ENCODE measurements around the gene AFF2.
"Not testable (repeated sequence)": the region's sequence is repeated elsewhere in the genome, so short reads cannot be mapped to it uniquely, and the experiment has no call there.

Gene AFF2

DNA sequence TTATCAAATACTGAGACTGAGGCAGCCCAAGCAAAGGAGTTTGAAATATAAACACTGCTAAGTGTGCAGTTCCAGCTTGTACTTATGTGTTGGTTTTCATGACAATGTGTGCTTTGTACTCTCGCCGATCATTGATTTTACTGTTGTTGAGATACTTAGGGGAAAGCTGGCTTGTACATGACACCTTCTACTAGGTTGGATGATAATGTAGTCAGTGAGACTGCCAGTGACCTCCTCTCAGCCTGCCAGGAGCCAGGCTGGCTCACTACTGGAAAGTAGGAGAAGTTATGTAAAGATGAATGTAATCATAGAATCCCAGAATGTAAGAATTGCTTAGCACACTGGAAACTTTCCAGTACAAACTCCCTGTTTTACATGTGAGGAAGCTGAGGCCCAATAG lies 132.0 kb downstream of the AFF2 start:
- no peak for DNase-seq (ENCODE audit: extremely low read depth in 1 of 2, low read depth in 1 of 2)

DNA sequence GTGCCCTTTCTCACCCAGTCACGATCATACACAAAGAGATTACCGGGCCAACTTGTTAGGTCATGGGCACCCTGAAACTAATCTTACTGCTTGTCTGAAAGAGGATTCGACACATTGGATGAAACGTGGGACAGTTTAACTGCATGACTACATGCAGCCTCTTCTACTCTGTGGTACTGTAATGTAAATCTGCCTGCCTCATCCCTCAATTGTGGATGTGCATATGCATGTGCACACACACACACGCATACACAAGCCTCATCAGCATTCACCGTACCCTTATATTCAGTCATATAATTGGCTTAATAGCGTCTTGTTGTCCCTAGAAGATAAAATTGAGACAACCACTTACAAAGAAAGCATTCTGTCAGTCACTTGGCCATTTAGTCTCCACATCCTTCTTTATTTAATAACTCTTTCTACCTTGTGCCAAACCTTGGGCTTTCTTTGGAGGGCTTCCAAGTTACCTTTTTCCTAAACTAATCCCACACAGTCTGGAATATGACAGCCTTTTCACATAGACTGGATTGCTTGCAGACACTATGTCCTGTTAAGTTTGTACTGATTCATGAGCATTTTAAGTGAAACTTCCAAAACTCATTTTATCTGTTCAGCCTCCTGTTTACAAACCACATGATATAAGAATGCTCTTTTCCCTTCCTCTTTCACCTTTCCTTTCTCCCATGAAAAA lies 132.9 kb downstream of the AFF2 start:
- no peak for DNase-seq (ENCODE audit: extremely low read depth in 1 of 2, low read depth in 1 of 2)

DNA sequence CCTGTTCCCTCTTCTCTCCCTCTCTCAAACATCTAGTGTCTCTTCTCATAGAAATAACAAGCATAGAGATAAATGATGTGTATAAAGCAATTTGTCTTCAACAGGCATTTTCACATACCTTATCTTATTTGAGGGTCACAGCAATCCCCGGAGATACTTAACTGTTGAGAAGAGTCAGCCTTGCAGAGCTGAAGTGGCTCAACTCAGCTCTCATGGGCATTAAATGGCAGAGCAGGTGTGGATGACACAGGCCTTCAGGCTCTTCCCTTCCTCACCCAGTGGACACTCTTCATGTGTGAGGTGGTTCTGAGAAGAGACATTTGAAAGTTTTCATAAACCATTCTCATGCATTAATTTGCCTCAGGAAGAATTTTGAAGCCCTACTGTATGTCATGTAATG lies 134.2 kb downstream of the AFF2 start:
- DNase-seq (ENCODE audit: extremely low read depth in 1 of 2, low read depth in 1 of 2) = no peak

GRCh38 chrX:148643460-148643859 lies 143.0 kb downstream of the AFF2 start:
- no peak for DNase-seq (ENCODE audit: extremely low read depth in 1 of 2, low read depth in 1 of 2)

GRCh38 chrX:148647651-148648050 lies 147.2 kb downstream of the AFF2 start:
- DNase-seq (ENCODE audit: extremely low read depth in 1 of 2, low read depth in 1 of 2) = no peak

DNA sequence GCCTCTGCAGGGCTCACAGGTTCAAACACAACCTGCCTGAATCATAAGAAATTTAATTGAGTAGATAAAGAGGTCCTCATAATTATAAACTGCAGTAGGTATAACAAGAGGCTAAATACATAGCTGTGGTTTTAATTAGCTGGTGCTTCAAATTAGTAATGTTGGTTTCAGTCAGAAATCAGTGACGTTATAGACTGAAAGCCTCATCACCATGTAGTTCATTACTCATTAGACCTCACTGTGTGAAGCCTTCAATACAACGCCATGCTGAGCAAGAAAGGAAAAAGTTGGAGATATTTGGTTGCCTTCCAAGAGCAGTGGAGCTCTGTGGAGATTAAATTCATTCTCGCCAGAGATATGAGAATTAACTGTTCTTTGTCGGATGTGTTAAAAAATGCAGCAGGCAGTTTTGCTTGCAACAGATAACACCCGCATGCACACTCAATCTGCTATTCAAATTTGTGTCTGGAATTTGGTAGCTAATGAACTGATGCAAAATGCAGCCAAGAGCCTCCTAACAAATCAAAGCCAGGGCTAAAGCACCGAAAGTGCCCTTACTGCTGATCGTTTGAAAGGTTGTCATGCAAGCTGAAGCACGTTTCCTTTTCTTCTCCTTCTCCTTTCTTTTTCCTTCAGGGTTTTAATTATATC lies 148.9 kb downstream of the AFF2 start:
- no peak for DNase-seq (ENCODE audit: extremely low read depth in 1 of 2, low read depth in 1 of 2)

GRCh38 chrX:148658115-148658730 lies 157.8 kb downstream of the AFF2 start:
- DNase-seq (ENCODE audit: extremely low read depth in 1 of 2, low read depth in 1 of 2) = no peak

DNA sequence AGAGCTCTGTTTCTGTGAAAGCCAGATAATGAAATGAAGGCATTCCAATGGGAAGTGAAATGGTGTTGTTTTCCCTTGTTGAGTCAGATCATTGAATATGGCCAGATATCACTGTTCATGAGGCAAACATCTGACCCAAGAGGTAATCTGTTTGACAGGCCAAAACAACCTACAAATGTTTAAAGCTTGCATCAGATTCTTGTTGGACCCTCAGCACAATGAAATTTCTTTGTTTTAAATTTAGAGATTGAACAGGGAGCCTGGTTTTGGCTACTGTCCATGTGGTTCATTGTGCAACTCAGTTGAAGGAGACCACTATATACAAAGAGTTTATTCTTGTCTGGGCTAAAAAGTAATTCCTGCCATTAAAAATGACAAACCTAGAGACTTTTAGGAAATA lies 159.1 kb downstream of the AFF2 start:
- no peak for DNase-seq (ENCODE audit: extremely low read depth in 1 of 2, low read depth in 1 of 2)

DNA sequence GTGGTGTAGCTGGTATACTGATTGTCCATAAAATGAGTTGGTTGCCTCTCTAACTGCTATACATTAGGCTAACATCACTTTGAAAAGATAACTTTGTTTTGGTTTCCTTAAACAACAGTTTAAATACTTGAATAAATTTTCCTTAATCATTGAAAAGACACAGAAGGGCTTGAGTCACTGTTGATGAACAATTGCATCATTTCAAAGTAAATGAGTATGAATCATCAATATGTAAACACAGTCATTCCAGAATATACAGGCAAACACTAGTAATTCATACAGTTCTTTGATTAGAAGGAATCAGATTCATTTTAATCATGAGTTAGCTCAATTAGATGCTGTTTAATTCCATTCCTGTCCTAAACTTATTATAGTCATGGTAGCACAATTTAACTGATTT lies 160.6 kb downstream of the AFF2 start:
- no peak for DNase-seq (ENCODE audit: extremely low read depth in 1 of 2, low read depth in 1 of 2)

- no peak for DNase-seq (ENCODE audit: extremely low read depth in 1 of 2, low read depth in 1 of 2)
Measured at GRCh38 chrX:148662014-148662413, 161.6 kb downstream of the AFF2 start.

- no peak for DNase-seq (ENCODE audit: extremely low read depth in 1 of 2, low read depth in 1 of 2)
Measured at GRCh38 chrX:148664171-148664570, 163.8 kb downstream of the AFF2 start.

DNA sequence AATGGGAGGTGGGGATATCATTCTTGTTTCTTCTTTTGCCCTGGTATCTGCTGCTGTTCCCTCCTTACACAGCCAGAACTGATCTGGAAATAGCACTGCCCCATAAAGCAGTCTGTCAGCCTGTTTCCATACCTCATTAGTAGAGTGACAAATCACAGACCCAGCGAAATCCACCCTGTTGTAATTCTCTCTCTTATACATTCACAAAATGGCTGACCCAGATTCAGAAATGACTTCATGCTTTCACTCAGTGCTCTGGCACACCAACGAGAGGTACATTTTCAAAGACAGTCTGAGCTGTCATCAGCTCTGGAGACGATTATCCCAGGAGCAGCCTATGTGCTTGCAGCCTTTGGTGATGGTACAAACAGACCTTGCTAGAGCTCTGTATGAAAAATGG lies 164.6 kb downstream of the AFF2 start:
- DNase-seq (ENCODE audit: extremely low read depth in 1 of 2, low read depth in 1 of 2) = no peak

DNA sequence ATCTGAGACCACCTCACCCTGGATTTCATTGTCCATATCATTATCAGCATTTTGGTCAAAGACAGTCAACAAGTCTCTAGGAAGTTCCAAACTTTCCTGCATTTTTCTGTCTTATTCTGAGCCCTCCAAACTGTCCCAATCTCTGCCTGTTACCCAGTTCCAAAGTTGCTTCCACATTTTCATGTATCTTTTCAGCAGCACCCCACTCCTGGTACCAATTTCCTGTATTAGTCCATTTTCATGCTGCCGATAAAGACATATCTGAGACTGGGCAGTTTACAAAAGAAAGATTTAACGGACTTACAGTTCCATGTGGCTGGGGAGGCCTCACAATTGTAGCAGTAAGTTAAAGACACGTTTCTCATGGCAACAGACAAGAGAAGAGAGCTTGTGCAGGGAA lies 168.8 kb downstream of the AFF2 start:
- DNase-seq (ENCODE audit: extremely low read depth in 1 of 2, low read depth in 1 of 2) = not testable (repeated sequence)

DNA sequence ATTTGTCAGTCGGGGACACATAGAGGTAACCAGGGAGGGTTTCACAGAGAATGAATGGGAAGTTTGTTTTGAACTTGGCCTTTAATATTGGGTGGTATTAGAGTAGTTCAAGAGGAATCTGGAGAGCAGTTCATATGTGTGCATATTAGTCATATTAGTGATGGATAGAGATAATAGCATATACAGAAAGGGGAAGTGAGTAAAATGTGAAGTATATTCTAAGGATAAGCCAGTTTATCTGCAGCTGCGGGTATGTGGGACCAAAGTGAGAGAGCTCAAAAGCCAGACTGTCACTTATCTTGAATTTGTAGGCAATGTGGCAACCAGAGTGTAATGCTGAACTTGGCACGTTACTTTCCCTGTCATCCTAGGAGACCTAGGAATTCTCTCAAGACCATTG lies 169.9 kb downstream of the AFF2 start:
- no peak for DNase-seq (ENCODE audit: extremely low read depth in 1 of 2, low read depth in 1 of 2)

- DNase-seq (ENCODE audit: extremely low read depth in 1 of 2, low read depth in 1 of 2) = no peak
Measured at GRCh38 chrX:148672517-148672916, 172.1 kb downstream of the AFF2 start.

DNA sequence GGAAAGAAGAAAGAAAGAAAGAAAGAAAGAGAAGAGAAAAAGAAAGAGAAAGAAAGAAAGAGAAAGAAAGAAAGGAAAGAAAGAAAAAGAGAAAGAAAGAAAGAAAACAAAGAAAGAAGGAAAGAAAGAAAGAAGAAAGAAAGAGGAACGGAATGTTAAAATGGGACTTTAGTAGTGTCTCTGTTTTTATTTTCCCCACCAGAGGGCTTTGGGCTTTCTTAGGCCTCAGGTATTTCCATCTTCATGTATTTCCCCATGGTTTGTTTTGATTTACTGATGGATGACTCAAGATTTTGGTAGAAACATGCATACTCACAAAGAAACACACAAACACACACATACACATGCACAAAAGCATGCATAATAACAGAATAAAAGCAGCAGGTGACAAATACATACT lies 181.2 kb downstream of the AFF2 start:
- DNase-seq (ENCODE audit: extremely low read depth in 1 of 2, low read depth in 1 of 2) = no peak

DNA sequence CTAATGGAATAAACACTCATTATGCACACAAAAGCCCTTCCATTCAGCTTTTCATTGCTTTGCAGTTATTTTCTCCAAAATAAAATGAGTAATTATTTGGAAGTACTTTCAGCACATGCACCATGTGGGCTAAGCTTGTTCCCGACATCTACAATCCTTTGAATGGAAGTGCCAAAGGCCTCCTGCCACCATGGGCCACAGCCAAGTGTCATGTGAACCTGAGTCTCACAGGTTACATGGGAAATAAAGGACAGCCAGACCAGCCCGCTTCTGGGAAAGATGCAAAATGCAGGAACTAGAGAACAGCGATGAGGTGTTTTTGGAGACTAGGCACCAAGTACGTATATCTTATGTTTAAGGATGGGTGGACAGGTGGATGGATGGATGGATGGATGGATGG lies 181.8 kb downstream of the AFF2 start:
- DNase-seq (ENCODE audit: extremely low read depth in 1 of 2, low read depth in 1 of 2) = no peak

- DNase-seq (ENCODE audit: extremely low read depth in 1 of 2, low read depth in 1 of 2) = no peak
Measured at GRCh38 chrX:148691456-148691855, 191.0 kb downstream of the AFF2 start.

DNA sequence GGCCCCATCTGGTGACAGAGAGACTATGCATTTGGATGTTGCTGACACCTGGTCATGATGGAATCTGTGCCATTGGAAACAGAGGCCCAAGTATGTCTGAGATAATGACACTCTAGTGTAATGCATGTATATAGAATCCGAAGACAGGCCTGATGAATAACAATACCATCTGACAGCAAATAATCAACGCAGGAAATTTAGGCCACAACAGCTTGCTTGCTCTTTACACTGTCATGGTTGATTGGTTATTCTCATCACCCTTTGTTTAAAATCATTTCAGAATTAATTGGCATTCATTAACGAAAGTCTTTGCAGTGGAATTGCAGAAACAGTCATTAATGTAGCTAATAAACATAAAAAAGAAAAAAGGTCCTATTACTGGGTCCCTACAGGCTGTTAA lies 194.8 kb downstream of the AFF2 start:
- DNase-seq (ENCODE audit: extremely low read depth in 1 of 2, low read depth in 1 of 2) = no peak

DNA sequence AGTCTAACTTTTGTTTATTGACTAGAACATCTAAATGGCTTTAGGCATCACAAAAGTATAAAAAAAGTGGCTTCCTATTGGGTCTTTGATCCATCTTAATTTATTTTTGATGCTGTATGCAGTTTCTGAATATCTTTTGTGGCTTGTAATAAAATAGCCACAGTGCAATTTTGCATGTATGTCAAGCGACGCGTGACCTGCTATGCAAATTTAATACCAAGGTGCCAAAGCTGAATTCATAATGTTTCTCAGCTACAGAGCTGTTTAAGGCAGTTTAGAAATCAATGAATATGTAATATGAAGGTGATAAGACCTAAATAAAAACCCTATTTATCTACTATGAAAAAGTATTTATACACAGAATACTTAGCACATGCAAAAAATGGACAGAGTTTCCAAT lies 197.8 kb downstream of the AFF2 start:
- no peak for DNase-seq (ENCODE audit: extremely low read depth in 1 of 2, low read depth in 1 of 2)

GRCh38 chrX:148700021-148700420 lies 199.6 kb downstream of the AFF2 start:
- DNase-seq (ENCODE audit: extremely low read depth in 1 of 2, low read depth in 1 of 2) = no peak

GRCh38 chrX:148713981-148714380 lies 213.6 kb downstream of the AFF2 start:
- DNase-seq (ENCODE audit: extremely low read depth in 1 of 2, low read depth in 1 of 2) = no peak

Data from activated CD8-positive, alpha-beta memory T cell treated with anti-CD3 and anti-CD28 coated beads for 1 hour (primary cell).